ENCODE data around the gene MCF2L2.

GRCh38 chr3:183378008-183378407 is 50.4 kb downstream of the MCF2L2 start:
- no peak for TF ChIP-seq TEAD1 (CRISPR knock-in tag; IDR thresholded peaks at IDR 0.05)
- TF ChIP-seq KLF16 (IDR thresholded peaks at IDR 0.05) = no peak
- TF ChIP-seq CTCF (IDR thresholded peaks at IDR 0.05 in 2 of 3, conservative IDR thresholded peaks at IDR 0.05 in 1 of 3; ENCODE audit: insufficient read depth in 2 of 3, low read depth in 1 of 3, low read length in 3 of 3) = no peak
- no peak for TF ChIP-seq DACH1 (IDR thresholded peaks at IDR 0.05; ENCODE audit: partially characterized antibody)
